ENCODE measurements around the gene GRHL3. TPM values are rescaled to one million over a fixed set of nuclear protein-coding genes. Genes with fewer than 3 reads are reported as not detected.

Gene GRHL3
- total RNA-seq, 4 donors from 2014 or later, result not detected

GRCh38 chr1:24289937-24290595, 29.1 kb upstream of the GRHL3 start:
- no peaks in the 10 kb centered on the region for H3K36me3 ChIP-seq
- peaks cover 0 to 25% (median 8%) of the 10 kb centered on the region in 4 donors for H3K4me1 ChIP-seq
- no peak for TF ChIP-seq CTCF (IDR thresholded peaks at IDR 0.05)
- TF ChIP-seq EP300 (IDR thresholded peaks at IDR 0.05; ENCODE audit: low read depth), result no peak
- TF ChIP-seq POLR2AphosphoS5 (IDR thresholded peaks at IDR 0.05), result peak; percentile 22 to 40 (median 35)
- no peak for TF ChIP-seq POLR2A (IDR thresholded peaks at IDR 0.05)
- intact Hi-C loops (cut with DNase I; ENCODE audit: low total_unique reads) (loop anchor here (10.0 kb wide), 1 partner anchor 475 kb away; no protein-coding TSS in a partner anchor), in situ Hi-C loops (cut with MboI; ENCODE audit: low pct_ligation_motif_present in 1 of 4, low pct_unique_long_range_greater_than_20kb in 1 of 4, low sequenced_read_pairs in 3 of 4) (no loop called here)
- no peak overlapping the region for H3K4me3 ChIP-seq
- 35 to 42% methylated on average over 3 to 15 of the region's 15 CpGs for WGBS, 2 donors (ENCODE audit: low coverage in 1 of 2)
- H3K9me3 ChIP-seq, result no peaks in the 10 kb centered on the region
- DNase-seq, result peak; percentile 83
- peak overlapping the region in 3 of 4 donors; percentile 8 to 39 (median 39) for H3K27ac ChIP-seq
- H3K27me3 ChIP-seq, result no peaks in the 10 kb centered on the region

GRCh38 chr1:24290933-24291487, 28.1 kb upstream of the GRHL3 start:
- intact Hi-C loops (cut with DNase I; ENCODE audit: low total_unique reads), result loop anchor here (10.0 kb wide), 1 partner anchor 474 kb away; no protein-coding TSS in a partner anchor
- TF ChIP-seq CTCF (IDR thresholded peaks at IDR 0.05) (no peak), POLR2A (IDR thresholded peaks at IDR 0.05) (no peak), EP300 (IDR thresholded peaks at IDR 0.05; ENCODE audit: low read depth) (no peak), POLR2AphosphoS5 (IDR thresholded peaks at IDR 0.05) (no peak)
- Histone ChIP-seq H3K27me3 (no peaks in the 10 kb centered on the region), H3K4me1 (peaks cover 0 to 30% (median 8%) of the 10 kb centered on the region in 4 donors), H3K27ac (no peak overlapping the region), H3K36me3 (no peaks in the 10 kb centered on the region), H3K4me3 (no peak overlapping the region), H3K9me3 (no peaks in the 10 kb centered on the region)
- WGBS, 2 donors (ENCODE audit: low coverage in 1 of 2), result 81 to 87% methylated on average over 8 of the region's 8 CpGs
- in situ Hi-C loops (cut with MboI; ENCODE audit: low pct_ligation_motif_present in 1 of 4, low pct_unique_long_range_greater_than_20kb in 1 of 4, low sequenced_read_pairs in 3 of 4), result no loop called here
- DNase-seq, result no peak

GRCh38 chr1:24292103-24292502, 27.1 kb upstream of the GRHL3 start:
- H3K4me1 ChIP-seq, result peaks cover 0 to 30% (median 8%) of the 10 kb centered on the region in 4 donors
- no peaks in the 10 kb centered on the region for H3K9me3 ChIP-seq
- WGBS, 2 donors (ENCODE audit: low coverage in 1 of 2), result 83 to 96% methylated on average over 4 of the region's 4 CpGs
- no peak overlapping the region for H3K27ac ChIP-seq
- H3K36me3 ChIP-seq, result no peaks in the 10 kb centered on the region
- H3K27me3 ChIP-seq, result no peaks in the 10 kb centered on the region
- in situ Hi-C loops (cut with MboI; ENCODE audit: low pct_ligation_motif_present in 1 of 4, low pct_unique_long_range_greater_than_20kb in 1 of 4, low sequenced_read_pairs in 3 of 4), result no loop called here
- DNase-seq, result no peak
- intact Hi-C loops (cut with DNase I; ENCODE audit: low total_unique reads), result loop anchor here (1.0 to 10.0 kb wide), 2 partner anchors 16 to 473 kb away; no protein-coding TSS in a partner anchor
- TF ChIP-seq POLR2A (IDR thresholded peaks at IDR 0.05) (no peak), POLR2AphosphoS5 (IDR thresholded peaks at IDR 0.05) (no peak), CTCF (IDR thresholded peaks at IDR 0.05) (no peak), EP300 (IDR thresholded peaks at IDR 0.05; ENCODE audit: low read depth) (no peak)
- no peak overlapping the region for H3K4me3 ChIP-seq

- Histone ChIP-seq H3K27me3 (no peaks in the 10 kb centered on the region), H3K4me3 (no peak overlapping the region), H3K9me3 (no peaks in the 10 kb centered on the region), H3K27ac (no peak overlapping the region), H3K4me1 (peaks cover 0 to 30% (median 8%) of the 10 kb centered on the region in 4 donors), H3K36me3 (no peaks in the 10 kb centered on the region)
- 64 to 74% methylated on average over 6 to 9 of the region's 9 CpGs for WGBS, 2 donors (ENCODE audit: low coverage in 1 of 2)
- intact Hi-C loops (cut with DNase I; ENCODE audit: low total_unique reads) (loop anchor here (1.0 to 10.0 kb wide), 2 partner anchors 17 to 472 kb away; no protein-coding TSS in a partner anchor), in situ Hi-C loops (cut with MboI; ENCODE audit: low pct_ligation_motif_present in 1 of 4, low pct_unique_long_range_greater_than_20kb in 1 of 4, low sequenced_read_pairs in 3 of 4) (no loop called here)
- no peak for TF ChIP-seq POLR2AphosphoS5 (IDR thresholded peaks at IDR 0.05)
- TF ChIP-seq EP300 (IDR thresholded peaks at IDR 0.05; ENCODE audit: low read depth), result no peak
- TF ChIP-seq POLR2A (IDR thresholded peaks at IDR 0.05), result no peak
- TF ChIP-seq CTCF (IDR thresholded peaks at IDR 0.05), result no peak
- DNase-seq, result no peak
These were observed 26.3 kb upstream of the GRHL3 start for GRCh38 chr1:24292887-24293286.

Measured in transverse colon (tissue), 4 donors.